Measurements from ENCODE around the gene FAM25G.
A peak's percentile ranks its signal among the peaks of the same experiment; 100 is the strongest.
"Not testable (repeated sequence)": the region's sequence is repeated elsewhere in the genome, so short reads cannot be mapped to it uniquely, and the experiment has no call there.

The FAM25G gene

GRCh38 chr10:47462577-47463358 is 28.7 kb downstream of the FAM25G start:
- DNase-seq, result not testable (repeated sequence)

GRCh38 chr10:47461261-47461687 is 30.2 kb downstream of the FAM25G start:
- peak; percentile 61 for DNase-seq

- DNase-seq, result no peak
These were observed 32.9 kb downstream of the FAM25G start for GRCh38 chr10:47458466-47459154.

- DNase-seq, result no peak
These were observed 33.7 kb downstream of the FAM25G start for GRCh38 chr10:47457826-47458225.

- DNase-seq, result no peak
These were observed 34.0 kb downstream of the FAM25G start for GRCh38 chr10:47457528-47457820.

- DNase-seq, result no peak
These were observed 34.5 kb downstream of the FAM25G start for GRCh38 chr10:47456794-47457527.

GRCh38 chr10:47456079-47456785 is 35.3 kb downstream of the FAM25G start:
- DNase-seq, result no peak

GRCh38 chr10:47455350-47456078 is 36.0 kb downstream of the FAM25G start:
- not testable (repeated sequence) for DNase-seq

GRCh38 chr10:47454780-47455058 is 36.8 kb downstream of the FAM25G start:
- no peak for DNase-seq

- DNase-seq, result no peak
These were observed 37.3 kb downstream of the FAM25G start for GRCh38 chr10:47454008-47454779.

- no peak for DNase-seq
These were observed 38.1 kb downstream of the FAM25G start for GRCh38 chr10:47453141-47454007.

GRCh38 chr10:47452495-47453140 is 38.9 kb downstream of the FAM25G start:
- DNase-seq, result no peak

- DNase-seq, result no peak
These were observed 39.5 kb downstream of the FAM25G start for GRCh38 chr10:47451998-47452494.

- DNase-seq, result no peak
These were observed 40.1 kb downstream of the FAM25G start for GRCh38 chr10:47451273-47451997.

- no peak for DNase-seq
These were observed 41.1 kb downstream of the FAM25G start for GRCh38 chr10:47450442-47450841.

- no peak for DNase-seq
These were observed 41.5 kb downstream of the FAM25G start for GRCh38 chr10:47449979-47450378.

- peak; percentile 71 for DNase-seq
These were observed 42.2 kb downstream of the FAM25G start for GRCh38 chr10:47449102-47449978.

GRCh38 chr10:47447705-47448104 is 43.8 kb downstream of the FAM25G start:
- no peak for DNase-seq

Data from hematopoietic multipotent progenitor cell treated with erythropoietin and hydrocortisone succinate and interleukin-3 and kit ligand, for 4 days (in vitro differentiated cells).